ENCODE data around the gene GTPBP1.

Gene GTPBP1

DNA sequence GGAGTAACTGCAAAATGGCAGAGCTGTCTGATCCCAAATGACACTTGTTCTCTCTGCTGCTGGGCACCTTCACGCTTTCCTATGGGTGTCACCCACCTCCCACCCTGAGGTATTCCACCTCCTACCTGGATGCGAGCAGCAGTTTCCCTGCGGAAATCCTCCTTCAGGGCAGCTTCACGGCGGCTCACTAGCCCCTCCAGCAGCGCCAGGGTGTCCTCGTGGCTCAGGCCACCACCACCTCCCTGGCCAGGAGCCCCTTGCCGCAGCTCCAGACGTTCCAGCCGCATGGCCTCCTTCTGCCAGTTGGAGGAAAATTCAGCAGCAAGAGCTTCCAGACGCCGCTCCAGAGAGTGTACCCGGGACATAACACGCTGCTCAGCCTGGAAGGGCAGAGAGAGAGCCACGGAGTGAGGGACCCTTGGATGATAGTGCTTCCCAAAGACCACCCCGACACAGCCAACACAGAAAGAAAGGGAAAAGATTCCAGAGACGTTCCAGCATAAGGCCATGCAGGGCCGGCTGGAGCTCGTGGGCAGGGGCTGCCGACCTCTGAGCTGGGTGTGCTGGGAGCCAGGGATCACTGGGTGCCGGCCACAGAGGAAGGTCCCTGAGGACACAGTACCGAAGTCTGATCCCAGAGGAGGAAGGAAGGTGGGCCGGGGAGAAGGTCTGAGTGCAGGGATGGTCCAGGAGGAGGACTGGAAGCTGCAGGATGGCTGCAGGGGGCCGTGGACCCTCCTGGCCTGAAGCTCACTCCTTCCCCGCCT, 36.6 kb downstream of the GTPBP1 start:
- no peak for DNase-seq

DNA sequence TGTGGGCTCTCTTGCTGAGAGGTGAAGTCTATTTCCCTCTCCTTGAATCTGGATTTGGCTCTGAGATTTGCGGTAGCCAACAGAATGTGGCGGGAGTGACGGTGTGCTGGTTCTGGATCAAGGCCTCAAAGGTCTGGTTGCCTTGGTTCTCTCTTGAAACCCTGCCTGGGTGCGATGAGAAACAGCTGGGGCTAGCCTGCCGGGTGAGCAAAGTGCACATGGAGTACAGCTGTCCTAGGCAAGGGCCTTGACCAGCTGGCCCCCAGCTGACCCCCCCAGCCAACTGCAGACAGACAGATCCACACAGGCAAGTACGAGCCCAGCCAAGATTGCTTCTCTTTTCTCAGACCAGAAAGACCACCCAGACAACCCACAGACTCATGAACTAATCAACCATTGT, 39.2 kb downstream of the GTPBP1 start:
- no peak for DNase-seq

DNA sequence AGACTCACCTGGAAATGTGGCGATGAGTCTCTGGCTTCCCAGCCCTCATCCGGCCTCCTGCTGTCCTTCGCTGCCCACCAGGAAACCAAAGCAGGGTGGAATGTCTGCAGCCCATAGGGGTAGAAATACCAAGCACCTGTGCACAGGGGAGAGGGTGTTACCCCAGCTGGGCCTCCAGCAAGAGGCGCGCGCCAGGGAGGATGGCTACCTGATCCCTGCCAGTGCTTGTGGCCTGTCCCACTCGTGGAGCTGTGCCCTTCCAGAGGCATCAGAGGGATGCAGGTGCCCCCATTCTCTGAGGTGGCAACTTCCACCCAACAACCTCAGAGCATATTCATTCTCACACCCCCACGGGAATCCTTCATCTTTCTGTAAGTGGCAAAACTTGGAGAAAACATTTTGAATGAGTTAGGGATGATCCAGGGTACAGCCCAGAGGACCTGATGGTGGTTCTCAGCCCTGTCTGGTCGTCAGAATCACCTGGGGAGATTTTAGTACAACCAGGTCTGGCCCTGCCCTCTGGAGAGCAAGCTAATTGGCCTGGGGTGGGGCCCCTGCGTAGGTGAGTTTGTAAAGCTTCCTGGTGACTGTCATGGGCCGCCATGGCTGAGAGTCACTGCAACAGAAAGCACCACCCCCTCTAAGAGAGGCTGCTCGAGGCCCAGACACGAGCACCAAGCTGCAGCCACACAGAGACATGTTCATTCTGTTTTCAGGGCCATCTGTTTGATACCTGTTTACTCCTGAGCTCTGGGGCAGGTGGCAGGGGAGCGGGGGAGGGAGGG, 40.1 kb downstream of the GTPBP1 start:
- DNase-seq: no peak

DNA sequence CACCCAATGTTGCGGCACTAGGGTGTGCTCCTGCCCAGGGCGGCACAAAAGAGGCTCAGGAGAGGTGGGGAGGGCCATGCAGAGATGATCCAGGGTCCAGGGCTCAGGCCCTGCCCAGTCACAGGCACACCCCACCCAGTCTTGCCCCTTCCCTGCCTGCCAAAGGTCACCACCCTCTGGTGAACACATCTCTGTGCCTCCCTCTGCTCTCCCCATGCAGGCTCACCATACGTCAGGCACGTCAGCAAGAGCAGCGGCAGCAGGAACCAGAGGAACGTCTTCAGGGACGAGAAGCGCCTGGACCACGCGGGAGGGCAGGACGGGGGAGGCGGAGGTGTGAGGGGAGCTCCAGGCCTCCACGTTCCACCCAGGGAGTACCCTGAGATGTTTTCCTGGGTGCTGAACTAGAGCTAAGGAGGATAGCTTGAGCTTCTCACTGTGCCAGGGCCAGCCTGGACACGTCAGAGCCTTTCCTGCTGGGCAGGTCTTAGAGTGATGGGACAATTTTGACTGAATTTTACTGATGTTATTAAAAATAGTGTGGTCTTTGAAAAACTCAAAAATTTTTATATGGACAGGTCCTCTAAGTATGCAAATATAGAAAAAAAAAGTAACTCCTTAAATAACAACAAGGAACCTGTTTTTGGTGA, 42.9 kb downstream of the GTPBP1 start:
- DNase-seq: no peak

DNA sequence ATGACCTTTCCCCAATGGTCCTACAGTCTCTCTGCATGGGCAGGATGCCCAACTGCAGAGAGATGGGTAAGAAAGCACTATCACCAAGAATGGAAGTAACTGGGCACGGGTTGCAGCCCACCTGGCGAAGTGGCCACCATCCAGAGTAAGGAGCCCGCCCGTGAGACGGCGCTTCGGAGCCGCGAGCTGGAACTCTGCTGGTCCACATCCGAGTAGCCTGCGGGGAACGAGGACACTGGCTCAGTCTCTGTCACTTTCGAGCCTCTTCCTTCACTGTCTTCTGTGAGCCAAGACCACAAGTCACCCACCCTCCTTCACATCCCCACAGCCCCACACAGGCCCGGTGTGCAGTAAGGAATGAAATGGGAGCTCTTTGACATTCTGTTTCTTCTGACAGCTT, 44.4 kb downstream of the GTPBP1 start:
- no peak for DNase-seq

DNA sequence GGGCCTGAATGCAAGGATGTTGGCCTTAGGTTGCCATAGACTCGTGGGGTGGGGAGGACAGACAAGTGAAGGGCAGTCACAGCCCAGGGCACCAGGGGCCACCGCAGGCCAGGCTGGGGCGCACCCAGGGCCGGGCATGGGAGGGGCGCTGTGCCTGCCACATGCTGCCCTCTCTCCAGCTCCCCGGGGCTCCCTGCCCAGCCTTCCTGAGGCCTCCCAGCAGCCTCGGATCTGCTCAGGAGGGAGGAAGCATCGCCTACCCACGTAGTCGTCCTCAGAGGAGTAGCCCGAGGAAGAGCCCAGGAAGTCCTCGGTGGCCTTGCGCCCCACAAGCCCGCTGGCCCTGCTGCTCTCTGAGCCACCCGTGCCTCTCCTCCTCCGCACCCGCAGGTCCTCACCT, 44.9 kb downstream of the GTPBP1 start:
- no peak for DNase-seq

DNA sequence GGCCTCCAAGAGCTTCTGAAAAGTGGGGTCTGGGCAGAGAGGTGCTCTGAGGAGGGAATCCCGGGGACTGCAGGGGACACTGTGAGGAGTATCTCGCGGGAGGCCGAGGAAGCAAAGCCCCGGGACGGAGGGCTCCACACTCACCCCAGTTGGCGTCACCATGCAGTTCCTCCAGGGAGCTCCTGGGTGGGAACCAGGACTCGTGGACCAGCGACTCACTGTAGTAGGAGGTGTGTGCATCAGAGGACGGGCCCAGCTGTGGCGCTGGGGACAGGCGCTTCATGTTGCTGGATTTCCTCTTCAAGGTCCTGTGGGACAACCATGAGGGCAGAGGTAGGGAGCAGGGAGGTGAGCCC, 45.3 kb downstream of the GTPBP1 start:
- DNase-seq: no peak

DNA sequence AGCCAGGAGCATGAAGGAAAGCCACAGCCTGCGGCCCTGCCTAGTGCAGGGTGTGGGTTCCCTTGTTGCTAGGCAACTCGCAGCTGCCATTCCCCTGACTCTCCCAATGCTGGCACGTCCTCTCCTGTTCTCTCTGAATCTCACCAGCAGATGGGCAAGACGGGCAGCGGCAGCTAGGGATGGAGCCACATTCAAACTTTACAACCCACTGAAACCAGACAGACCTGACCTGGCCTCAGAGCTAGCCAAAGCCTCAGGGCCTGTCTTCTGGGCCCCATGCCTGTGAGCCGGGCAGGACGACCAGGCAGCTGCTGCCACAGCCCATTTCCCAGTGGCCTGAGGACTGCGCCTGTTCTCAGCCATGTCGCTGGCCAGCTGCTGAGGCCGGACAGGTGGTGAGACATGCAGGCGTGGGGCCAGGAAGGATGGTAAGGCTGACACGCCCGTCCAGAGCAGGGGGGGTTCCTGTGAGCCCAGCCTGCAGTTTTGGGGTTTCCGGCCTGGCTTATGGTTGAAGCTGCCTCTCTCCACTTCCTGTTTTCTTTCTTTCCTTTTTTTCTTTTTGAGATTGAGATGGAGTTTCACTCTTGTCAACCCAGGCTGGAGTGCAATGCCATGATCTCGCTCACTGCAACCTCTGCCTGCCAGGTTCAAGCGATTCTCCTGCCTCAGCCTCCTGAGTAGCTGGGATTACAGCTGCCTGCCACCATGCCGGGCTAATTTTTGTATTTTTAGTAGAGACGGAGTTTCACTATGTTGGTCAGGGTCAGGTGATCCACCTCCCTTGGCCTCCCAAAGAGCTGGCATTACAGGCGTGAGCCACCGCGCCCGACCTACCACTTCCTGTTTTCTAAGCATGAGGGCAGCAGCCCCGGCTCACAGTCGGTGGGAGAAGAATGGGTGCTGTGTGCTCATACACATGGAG, 45.9 kb downstream of the GTPBP1 start:
- DNase-seq: peak; percentile 23

DNA sequence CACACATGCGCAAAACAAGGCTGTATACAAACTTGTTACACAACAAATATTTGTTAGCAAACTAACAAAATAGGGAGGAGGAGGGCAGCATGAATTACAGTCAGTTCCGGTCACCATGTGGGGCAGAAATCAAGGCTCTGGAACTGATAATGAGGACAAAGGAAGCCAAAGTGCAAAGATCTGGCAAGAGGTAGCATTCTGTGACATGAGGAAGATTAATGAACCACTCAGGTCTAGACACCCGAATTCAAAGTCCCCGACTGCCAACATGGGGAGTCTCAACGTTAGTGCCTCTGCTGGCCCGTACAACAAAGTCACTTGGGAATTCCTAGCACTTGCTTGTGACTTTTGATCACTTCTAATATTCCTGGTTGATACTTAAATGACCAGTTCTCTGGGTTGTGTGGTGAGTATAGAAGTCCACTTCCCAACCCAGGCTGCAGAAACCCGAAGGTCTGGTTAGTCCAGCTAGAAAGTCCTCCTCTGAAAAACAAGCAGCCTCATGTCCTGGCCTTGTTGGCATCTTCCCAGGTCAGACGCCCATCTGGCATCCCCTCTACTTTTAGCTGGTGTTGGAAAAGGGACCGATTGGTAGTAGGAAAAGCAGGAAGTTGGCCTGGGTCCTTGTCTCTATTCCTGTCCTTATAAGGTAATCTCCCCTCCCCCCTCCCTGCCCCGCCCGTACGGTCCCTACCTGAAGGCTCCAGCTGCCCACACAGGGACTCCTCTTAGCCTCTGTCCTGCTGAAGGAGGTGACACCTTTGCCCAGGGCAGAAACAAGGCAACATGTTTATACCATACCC, 48.4 kb downstream of the GTPBP1 start:
- DNase-seq: peak; percentile 29

DNA sequence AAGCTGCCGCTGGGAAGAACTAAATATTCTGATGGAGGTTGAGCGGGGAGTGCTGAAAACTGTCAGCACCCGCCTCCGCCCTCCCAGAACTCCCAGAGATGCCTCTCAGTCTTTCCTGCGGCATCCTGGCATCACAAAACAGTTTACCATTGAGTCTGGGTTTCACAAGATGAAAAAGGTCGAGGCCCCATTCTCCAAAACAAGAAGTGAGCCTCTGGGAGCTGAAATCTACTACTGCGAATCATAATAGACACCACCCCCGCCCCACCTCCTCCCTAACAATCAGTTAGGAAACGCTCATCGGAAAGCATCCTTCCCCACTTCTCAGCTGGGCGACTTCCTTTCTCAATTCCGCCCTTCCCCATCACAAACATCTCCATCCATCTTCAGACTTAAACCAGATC, 49.0 kb downstream of the GTPBP1 start:
- DNase-seq: no peak

DNA sequence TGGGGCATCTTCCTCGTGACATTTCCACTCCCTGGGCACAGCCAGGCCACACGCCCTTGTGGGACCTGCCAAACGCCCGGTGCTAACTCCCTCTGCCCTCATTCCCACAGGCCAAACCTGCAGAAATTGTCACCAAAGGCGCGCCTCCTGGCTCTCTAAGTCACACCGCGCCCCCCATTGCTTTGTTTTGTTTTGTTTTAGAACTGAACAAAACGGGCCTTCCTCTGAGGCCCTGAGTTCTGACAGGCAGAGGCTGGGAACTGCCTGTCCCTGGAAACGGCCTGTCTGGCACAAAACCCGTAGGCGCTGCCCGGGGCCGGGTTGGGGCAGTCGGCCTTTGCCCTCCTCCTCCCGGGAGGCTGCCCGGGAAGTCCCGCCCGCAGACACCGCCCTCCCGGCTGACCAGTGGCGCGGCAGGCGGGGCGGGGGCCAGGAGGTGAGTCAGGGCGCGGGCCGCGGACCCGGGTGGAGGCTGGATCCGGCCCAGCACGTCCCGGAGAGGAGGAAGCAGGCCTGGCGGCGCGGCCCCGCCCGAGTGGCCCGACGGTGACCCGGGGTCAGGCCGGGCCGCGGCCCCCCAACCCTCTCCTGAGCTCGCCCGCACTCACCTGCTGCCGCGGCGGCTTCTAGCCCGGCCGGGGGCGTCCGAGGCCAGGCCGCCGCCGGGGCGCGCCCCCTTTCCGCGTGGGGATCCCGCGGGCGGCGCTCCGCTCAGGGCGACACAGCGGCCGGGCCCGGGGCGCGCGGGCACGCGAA, 49.6 kb downstream of the GTPBP1 start:
- DNase-seq: no peak

DNA sequence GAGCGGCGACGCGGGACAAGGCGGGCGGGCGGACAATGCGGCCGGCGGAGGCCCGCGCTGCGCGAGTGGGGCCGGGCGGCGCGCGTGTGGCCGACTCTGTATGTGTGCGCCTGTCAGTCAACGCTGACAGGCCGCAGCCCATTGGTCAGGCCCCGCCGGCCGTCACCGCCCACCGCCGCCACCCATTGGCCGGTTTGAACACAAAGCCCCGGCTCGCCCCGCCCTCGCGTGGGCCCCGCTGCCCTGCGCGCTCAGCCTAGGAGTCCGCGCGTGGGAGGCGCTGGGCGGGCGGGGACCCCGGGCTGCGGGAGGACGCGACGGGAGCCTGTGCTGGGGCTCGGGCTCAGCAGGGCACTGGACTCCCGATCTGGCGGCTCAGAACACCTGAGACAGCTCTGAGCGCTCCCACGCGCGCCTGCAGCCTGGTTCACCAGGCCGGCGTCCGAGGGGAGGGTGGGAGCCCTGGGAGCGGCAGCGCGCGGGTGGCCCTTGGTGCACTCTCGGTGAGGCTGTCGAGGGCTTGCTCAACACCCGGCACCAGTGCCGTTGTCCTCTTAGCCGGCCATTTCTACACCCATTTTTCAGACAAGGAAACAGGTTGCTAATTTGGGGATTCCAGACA, 50.3 kb downstream of the GTPBP1 start, which contains the start of gene SUN2:
Gene SUN2, minus strand, starts transcription at position 88 of the 622 bp plus-strand sequence. CDS start 3,370 bp downstream, outside the sequence.
- DNase-seq: peak; percentile 19

DNA sequence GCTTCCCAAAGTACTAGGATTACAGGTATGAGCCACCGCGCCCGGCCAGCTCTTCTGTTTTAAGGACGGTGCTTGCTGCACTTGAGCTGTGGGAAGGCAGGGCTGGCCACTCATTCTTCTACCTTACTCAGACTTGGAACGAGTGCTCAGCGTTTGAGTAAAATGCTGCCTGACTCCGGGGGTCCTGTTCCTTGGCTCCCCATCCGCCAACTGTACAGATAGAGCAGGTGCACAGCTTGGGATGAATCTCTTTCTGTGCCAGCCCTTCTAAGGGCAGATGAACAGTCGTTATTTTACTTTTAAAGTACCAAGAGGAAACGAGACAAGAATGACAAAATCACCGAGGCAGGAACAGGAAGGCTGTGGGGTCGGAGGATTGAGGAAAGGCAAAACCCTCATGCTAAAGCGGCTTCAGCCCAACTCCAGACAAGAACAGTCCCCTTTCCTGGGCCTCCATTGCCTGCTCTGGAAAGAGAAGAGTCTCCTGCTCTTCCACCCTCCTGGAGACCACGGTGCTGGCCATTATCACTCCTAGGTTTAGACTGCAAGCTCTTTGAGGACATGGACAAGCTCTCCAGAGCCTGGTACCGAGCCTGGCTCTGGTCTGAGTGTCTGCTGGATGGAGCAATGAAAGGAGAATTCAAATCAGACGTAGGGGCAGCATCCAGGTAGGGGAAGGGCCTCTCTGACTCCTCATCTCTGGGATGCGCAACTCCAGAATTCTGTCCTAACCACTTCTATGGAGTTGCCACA, 51.1 kb downstream of the GTPBP1 start:
- no peak for DNase-seq

DNA sequence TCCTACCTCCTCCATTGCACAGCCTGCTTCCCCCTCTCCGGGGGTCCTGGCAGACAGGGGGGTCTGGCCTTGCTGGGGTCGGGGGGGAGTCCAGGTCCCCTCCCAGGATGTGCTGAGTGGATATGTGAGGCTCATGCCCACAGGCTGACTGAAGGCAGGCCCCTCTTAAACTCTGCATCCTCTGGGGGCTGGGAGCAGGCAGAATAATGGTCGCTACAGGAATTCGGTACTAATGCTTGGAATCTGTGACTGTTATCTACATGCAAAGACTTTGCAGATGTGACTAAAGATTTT, 51.7 kb downstream of the GTPBP1 start:
- DNase-seq: no peak

DNA sequence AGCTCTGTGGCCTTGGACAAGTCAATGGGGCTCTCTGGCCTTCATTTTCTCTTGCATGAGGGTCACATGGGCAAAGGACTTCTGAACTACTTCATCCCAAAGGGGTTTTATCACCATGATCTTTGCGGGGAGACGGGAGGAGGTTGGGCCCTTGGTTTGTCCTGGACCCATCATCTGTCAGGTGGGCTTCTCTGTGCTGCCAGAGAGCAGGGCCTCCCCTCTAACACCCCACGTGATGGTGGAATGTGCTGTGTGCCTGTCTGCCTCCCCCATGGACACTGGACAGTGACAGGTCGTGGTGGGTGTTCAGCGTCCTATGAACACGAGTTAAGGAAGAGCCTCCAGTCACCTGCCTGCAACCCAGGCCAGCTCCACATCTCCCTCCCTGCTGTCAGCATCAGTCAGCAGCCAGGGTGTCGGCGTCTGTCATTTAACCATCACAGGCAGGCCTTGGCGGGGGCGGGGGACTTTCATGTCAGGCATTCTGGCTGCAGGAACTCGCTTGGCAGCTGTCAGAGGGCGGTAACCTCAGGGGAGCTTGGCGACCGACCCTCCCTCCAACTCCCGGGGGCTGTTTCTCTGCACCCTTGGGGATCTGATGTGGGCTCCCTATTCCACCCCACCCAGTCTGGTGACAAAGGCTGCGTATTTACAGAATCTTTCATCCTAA, 52.7 kb downstream of the GTPBP1 start:
- peak; percentile 66 for DNase-seq

DNA sequence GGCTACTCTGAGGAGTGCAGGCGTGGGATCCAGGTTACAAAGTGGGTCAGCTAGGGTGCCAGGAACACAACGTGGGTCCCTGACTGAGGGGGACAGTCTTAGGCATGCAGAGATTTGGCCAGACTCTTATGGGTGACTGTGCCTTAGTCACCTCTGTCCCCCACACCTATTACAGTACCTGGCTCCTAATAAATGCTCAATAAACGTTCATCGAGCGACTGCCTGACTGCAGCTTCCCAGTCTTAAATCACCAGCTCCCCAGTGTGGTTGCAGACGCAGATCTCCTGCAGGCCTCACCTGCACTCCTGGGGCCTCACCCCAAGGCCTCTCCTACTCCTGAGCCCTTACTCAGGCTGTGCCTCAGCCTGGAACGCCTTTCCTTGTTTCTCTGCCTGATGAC, 53.3 kb downstream of the GTPBP1 start:
- no peak for DNase-seq

DNA sequence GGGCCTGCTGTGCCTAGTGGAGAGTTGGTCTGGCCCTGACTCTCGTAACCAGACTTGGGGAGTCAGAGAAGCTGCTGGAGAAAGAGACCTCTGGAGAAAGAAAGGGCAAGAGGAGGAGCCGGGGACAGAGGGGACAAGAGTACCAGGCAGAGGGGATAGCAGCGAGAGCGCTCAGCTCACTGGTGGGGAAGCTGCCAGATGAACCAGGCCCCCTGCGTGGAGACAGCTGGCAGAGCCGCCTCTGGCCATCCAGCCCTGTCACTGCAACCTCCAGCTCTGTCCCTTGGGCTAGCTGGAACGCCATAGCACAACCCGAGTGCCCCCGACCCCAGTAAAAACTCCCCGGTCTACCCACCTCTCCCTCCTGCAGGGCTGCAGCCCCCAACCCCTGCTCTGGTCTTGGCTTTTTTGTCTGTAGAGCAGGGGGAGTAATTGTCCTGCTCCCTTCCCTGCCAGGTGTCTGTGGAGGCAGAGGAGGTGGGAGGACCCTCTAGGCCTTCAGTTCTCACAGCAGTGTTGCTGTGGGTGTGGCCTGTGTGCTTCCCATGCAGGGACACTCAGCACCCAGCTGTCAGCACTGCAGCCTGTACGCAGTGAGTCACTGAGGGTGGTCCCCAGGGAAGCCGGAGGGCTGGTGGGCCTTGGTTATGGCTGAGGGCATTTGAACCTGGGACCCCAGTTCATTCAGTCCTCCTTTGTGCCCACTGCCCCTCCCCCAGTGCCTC, 54.9 kb downstream of the GTPBP1 start:
- DNase-seq: peak; percentile 74
